Fibroblast of lung (primary cell): ENCODE results near the gene ITGAE.
"Not testable (repeated sequence)": the region's sequence is repeated elsewhere in the genome, so short reads cannot be mapped to it uniquely, and the experiment has no call there.

Source experiments
- CTCF ChIP-seq, 2 donors: IDR thresholded peaks in 1 of 2; conservative IDR thresholded peaks in 1 of 2; 1 replicate in 1 of 2; 2 replicates in 1 of 2; pipeline ENCODE4 v1.5.1; 2011 to 2012; ENCODE audit warnings: low read length in 2 of 2, control low read depth in 1 of 2, inconsistent platforms in 1 of 2, low read depth in 1 of 2, mild to moderate bottlenecking in 1 of 2
- EZH2 ChIP-seq: IDR thresholded peaks from 2 replicates; pipeline ENCODE4 v1.5.1; 2012; ENCODE audit warnings: low read length, control low read depth, mild to moderate bottlenecking; ENCODE audit errors: missing control alignments

DNA sequence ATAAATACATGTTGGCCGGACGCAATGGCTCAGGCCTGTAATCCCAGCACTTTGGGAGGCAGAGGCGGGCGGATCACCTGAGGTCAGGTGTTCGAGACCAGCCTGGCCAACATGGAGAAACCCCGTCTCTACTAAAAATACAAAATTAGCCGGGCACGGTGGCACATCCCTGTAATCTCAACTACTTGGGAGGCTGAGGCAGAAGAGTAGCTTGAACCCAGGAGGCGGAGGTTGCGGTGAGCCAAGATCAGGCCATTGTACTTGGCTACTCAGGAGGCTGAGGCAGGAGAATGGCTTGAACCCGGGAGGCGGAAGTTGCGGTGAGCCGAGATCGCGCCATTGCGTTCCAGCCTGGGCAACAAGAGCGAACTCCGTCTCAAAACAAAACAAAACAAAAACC, 43.6 kb upstream of the ITGAE start:
- TF ChIP-seq CTCF (conservative IDR thresholded peaks at IDR 0.05 in 1 of 2, IDR thresholded peaks at IDR 0.05 in 1 of 2; ENCODE audit: low read depth in 1 of 2, low read length in 2 of 2); EZH2: not testable (repeated sequence)
